ENCODE results near the gene LCN12.

DNA sequence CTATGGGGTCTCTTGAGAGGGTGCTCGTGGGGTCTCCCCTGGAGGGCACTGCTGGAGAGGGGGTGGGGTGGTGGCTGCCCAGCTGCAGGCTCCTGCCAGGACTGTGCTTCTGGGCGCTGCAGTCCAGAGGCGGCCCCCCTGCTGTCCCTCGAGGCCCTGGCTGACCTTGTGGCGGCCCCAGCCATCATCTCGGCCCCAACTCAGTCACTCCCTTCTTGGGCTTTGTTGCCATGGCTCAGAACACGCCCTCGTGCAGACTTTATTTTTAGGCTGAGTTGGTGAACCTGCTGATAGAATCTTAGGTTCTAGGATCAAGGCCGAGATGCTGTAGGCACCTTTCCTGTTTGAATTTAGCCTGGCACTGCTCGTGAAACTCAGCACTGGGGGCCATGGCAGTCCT is 30.4 kb upstream of the LCN12 start:
- TF ChIP-seq, protein P1, sequence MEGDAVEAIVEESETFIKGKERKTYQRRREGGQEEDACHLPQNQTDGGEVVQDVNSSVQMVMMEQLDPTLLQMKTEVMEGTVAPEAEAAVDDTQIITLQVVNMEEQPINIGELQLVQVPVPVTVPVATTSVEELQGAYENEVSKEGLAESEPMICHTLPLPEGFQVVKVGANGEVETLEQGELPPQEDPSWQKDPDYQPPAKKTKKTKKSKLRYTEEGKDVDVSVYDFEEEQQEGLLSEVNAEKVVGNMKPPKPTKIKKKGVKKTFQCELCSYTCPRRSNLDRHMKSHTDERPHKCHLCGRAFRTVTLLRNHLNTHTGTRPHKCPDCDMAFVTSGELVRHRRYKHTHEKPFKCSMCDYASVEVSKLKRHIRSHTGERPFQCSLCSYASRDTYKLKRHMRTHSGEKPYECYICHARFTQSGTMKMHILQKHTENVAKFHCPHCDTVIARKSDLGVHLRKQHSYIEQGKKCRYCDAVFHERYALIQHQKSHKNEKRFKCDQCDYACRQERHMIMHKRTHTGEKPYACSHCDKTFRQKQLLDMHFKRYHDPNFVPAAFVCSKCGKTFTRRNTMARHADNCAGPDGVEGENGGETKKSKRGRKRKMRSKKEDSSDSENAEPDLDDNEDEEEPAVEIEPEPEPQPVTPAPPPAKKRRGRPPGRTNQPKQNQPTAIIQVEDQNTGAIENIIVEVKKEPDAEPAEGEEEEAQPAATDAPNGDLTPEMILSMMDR (IDR thresholded peaks at IDR 0.05): no peak
- TF ChIP-seq POLR2AphosphoS5 (IDR thresholded peaks at IDR 0.05; ENCODE audit: insufficient read depth in 1 of 2, low read depth in 1 of 2): no peak
- TF ChIP-seq POLR2A (IDR thresholded peaks at IDR 0.05): no peak

All from vagina (tissue), 2 donors.